Muscle of leg (tissue), 16 donors: ENCODE data around the gene PCDHGA4. TPM values are rescaled to one million over a fixed set of nuclear protein-coding genes. Genes with fewer than 3 reads are reported as not detected.
"Not testable (repeated sequence)": the region's sequence is repeated elsewhere in the genome, so short reads cannot be mapped to it uniquely, and the experiment has no call there.

Source experiments
- DNase-seq: peaks from one replicate; pipeline ENCODE4 v3.0.0; 2013
- H3K27ac ChIP-seq: one replicate; pipeline ENCODE4 v1.5.1; 2013; ENCODE audit warnings: mild to moderate bottlenecking, low read length, control low read depth
- H3K27me3 ChIP-seq: one replicate; pipeline ENCODE4 v1.6.1; 2013; ENCODE audit warnings: low read length; ENCODE audit not compliant: control insufficient read depth, insufficient read depth
- H3K36me3 ChIP-seq: one replicate; pipeline ENCODE4 v1.6.1; 2013; ENCODE audit warnings: low read length; ENCODE audit not compliant: control insufficient read depth, insufficient read depth
- H3K4me1 ChIP-seq: one replicate; pipeline ENCODE4 v1.6.1; 2013; ENCODE audit warnings: low read length; ENCODE audit not compliant: control insufficient read depth, insufficient read depth
- H3K4me3 ChIP-seq: one replicate; pipeline ENCODE4 v1.5.1; 2013; ENCODE audit warnings: low read length, control low read depth
- H3K9me3 ChIP-seq: replicated peaks from 2 replicates; pipeline ENCODE4 v1.6.1; 2013; ENCODE audit warnings: low read depth, low read length; ENCODE audit not compliant: control insufficient read depth
- WGBS: methylation state at CpG from one replicate; pipeline ENCODE4 v1.1.5; 2013; ENCODE audit warnings: missing lambda C conversion rate; ENCODE audit not compliant: insufficient coverage; 5-methylcytosine and 5-hydroxymethylcytosine counted together
- long read RNA-seq, 11 donors: transcript quantifications; one replicate each; lab custom pipeline, GENCODE V29; 2026
- polyA plus RNA-seq, 8 donors: library from polyadenylated mRNA; unstranded; fragments of 120-200 nt; gene quantifications; one replicate each; pipeline versions ENCODE4 v1.2.1 to v1.2.3, GENCODE V29; 2013; ENCODE audit warnings: inconsistent platforms in 1 of 8, low replicate concordance in 1 of 8; ENCODE audit not compliant: insufficient read length in 8 of 8, insufficient read depth in 1 of 8
- total RNA-seq: library from RNA; stranded (reverse); fragments of 120-200 nt; gene quantifications from one replicate; pipeline ENCODE4 v1.2.4, GENCODE V29; 2013

The PCDHGA4 gene
- 1.8 TPM for total RNA-seq
- 1 to 10 TPM in 7 of 8 donors, under 1 TPM in 1; 0.71 to 2.2 (median 1.3) TPM for polyA plus RNA-seq
- long read RNA-seq, donor 1: 0 reads
- long read RNA-seq, donor 2: 0 reads
- long read RNA-seq, donor 3, full-length matches to known transcripts: 2 of 2 reads
- long read RNA-seq, donor 3, partial matches to known transcripts: 0 of 2 reads
- long read RNA-seq, donor 3, other reads (novel, unspliced or antisense): 0 of 2 reads
- long read RNA-seq, donor 4, full-length matches to known transcripts: 2 of 2 reads
- long read RNA-seq, donor 4, partial matches to known transcripts: 0 of 2 reads
- long read RNA-seq, donor 4, other reads (novel, unspliced or antisense): 0 of 2 reads
- long read RNA-seq, donor 5, partial matches to known transcripts: 0 of 1 reads
- long read RNA-seq, donor 5, other reads (novel, unspliced or antisense): 0 of 1 reads
- long read RNA-seq, donor 6, full-length matches to known transcripts: 1 of 1 reads
- long read RNA-seq, donor 6, partial matches to known transcripts: 0 of 1 reads
- long read RNA-seq, donor 6, other reads (novel, unspliced or antisense): 0 of 1 reads
- long read RNA-seq, donor 7: 0 reads
- long read RNA-seq, donor 8, partial matches to known transcripts: 0 of 1 reads
- long read RNA-seq, donor 8, other reads (novel, unspliced or antisense): 0 of 1 reads
- long read RNA-seq, donor 9: 0 reads
- long read RNA-seq, donor 10: 0 reads
- long read RNA-seq, donor 11: 0 reads

DNA sequence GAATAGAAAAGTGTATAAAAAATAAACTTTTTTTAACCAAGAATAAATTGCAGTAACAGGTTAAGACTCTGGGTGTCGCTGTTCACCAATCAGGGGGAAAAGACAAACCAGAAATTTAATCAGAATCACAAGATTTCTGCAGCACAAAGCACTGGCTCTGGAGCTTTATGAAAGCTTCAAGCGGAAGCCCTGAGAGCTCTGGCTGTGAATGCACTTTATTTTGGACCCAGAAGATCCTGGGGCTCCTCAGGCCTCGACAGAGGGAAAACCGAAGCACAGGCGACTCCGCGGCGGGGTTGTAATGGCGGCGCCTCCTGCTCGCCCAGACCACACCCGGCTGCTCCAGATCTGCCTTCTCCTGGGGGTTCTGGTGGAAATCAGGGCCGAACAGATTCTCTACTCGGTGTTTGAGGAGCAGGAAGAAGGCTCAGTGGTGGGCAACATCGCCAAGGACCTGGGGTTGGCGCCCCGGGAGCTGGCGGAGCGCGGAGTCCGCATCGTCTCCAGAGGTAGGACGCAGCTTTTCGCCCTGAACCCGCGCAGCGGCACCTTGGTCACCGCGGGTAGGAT lies at the start of gene PCDHGA4:
Gene PCDHGA4, plus strand, starts transcription at position 122 of the 570 bp plus-strand sequence. Its CDS starts 87 bp downstream, at position 209.
- no peak within 1 kb of the TSS for H3K4me3 ChIP-seq
- WGBS: 16% methylated on average over 29 of the region's 29 CpGs
- H3K9me3 ChIP-seq: peaks cover 59% of the 10 kb centered on the region

GRCh38 chr5:141306630-141307029 lies 48.2 kb upstream of the PCDHGA4 start:
- no CpG with 5 or more reads among the region's 1 CpG for WGBS
- DNase-seq: no peak
- Histone ChIP-seq H3K36me3 (no peaks in the 10 kb centered on the region), H3K4me1 (no peaks in the 10 kb centered on the region), H3K4me3 (no peak overlapping the region), H3K9me3 (peaks cover 69% of the 10 kb centered on the region), H3K27ac (no peak overlapping the region), H3K27me3 (no peaks in the 10 kb centered on the region)

More for the DNA sequence above, at the start of gene PCDHGA4:
- peaks cover 3% of the 10 kb centered on the region for H3K27me3 ChIP-seq
- peak; percentile 0 for DNase-seq
- no peaks in the 10 kb centered on the region for H3K36me3 ChIP-seq
- no peaks in the 10 kb centered on the region for H3K4me1 ChIP-seq
- H3K27ac ChIP-seq: no peak within 1 kb of the TSS

GRCh38 chr5:141313711-141314110 lies 41.1 kb upstream of the PCDHGA4 start:
- Histone ChIP-seq H3K36me3 (peaks cover 6% of the 10 kb centered on the region), H3K9me3 (peaks cover 66% of the 10 kb centered on the region), H3K27me3 (no peaks in the 10 kb centered on the region), H3K27ac (no peak overlapping the region), H3K4me3 (no peak overlapping the region), H3K4me1 (no peaks in the 10 kb centered on the region)
- DNase-seq: no peak

GRCh38 chr5:141316963-141317362 lies 37.9 kb upstream of the PCDHGA4 start:
- not testable (repeated sequence) for H3K4me3 ChIP-seq, H3K27me3 ChIP-seq, H3K4me1 ChIP-seq, H3K27ac ChIP-seq, DNase-seq
- no CpG with 5 or more reads among the region's 4 CpGs for WGBS
- Histone ChIP-seq H3K9me3 (peaks cover 67% of the 10 kb centered on the region), H3K36me3 (peaks cover 17% of the 10 kb centered on the region)

DNA sequence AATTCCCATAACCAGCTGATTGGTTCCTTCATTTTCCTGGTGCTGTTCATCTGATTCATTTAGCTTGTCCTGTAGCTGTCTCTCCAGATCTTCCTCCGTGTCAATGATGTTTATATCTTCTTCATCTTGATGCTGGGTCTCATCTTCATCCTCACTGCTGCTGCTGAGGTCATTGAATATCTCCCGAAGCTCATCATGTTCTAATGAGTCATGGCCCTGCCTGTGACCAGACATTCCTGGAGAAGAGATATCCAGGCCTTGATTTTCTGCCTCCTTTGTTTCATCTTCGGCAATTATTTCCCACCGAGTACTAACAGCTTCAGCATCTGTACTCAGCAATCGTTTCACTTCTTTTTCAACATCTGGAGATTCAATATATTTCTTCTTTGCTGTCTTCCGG lies 35.6 kb upstream of the PCDHGA4 start:
- no peaks in the 10 kb centered on the region for H3K27me3 ChIP-seq
- 94% methylated on average over 6 of the region's 6 CpGs for WGBS
- no peak overlapping the region for H3K27ac ChIP-seq
- H3K36me3 ChIP-seq: peaks cover 17% of the 10 kb centered on the region
- H3K4me1 ChIP-seq: peaks cover 5% of the 10 kb centered on the region
- DNase-seq: no peak
- no peak overlapping the region for H3K4me3 ChIP-seq
- peaks cover 63% of the 10 kb centered on the region for H3K9me3 ChIP-seq

GRCh38 chr5:141319699-141320098 lies 35.1 kb upstream of the PCDHGA4 start:
- H3K27ac ChIP-seq: peak overlapping the region; percentile 100
- peaks cover 17% of the 10 kb centered on the region for H3K36me3 ChIP-seq
- H3K4me3 ChIP-seq: peak overlapping the region; percentile 92
- DNase-seq: no peak
- peaks cover 58% of the 10 kb centered on the region for H3K9me3 ChIP-seq
- peaks cover 5% of the 10 kb centered on the region for H3K4me1 ChIP-seq
- WGBS: 75% methylated on average over 5 of the region's 5 CpGs
- no peaks in the 10 kb centered on the region for H3K27me3 ChIP-seq

- Histone ChIP-seq H3K36me3 (peaks cover 14% of the 10 kb centered on the region), H3K27me3 (no peaks in the 10 kb centered on the region), H3K4me3 (peak within 1 kb of the TSS; percentile 92), H3K27ac (peak within 1 kb of the TSS; percentile 100), H3K4me1 (peaks cover 5% of the 10 kb centered on the region), H3K9me3 (peaks cover 50% of the 10 kb centered on the region)
- DNase-seq: peak; percentile 97
- under 1% methylated on average over 53 of the region's 67 CpGs for WGBS
These were observed 34.3 kb upstream of the PCDHGA4 start, which contains the start of gene TAF7 for GRCh38 chr5:141320225-141321169. TSS of gene TAF7 (minus strand) at chr5:141320784. CDS start at chr5:141320044, 740 bp downstream.

DNA sequence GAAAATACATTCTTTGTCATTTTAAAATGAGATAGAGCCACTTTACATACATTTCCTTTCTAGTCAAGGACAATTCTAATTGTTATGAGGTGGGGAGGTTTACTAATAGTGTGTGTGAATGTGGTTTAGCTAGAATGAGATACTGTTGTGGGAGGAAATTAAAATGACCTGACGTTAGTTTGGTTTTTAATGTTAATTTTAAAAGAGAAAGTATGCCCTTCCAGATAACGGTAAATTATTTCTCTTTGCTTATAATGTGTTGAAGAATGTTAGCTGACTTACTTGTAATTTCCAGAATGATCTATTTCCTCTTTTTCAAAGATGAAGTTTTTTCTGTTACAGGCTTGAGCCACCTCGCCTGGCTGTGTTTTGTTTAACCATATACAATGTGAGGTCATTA lies 32.6 kb upstream of the PCDHGA4 start:
- DNase-seq: no peak
- H3K4me3 ChIP-seq: no peak overlapping the region
- WGBS: no CpG with 5 or more reads among the region's 3 CpGs
- no peaks in the 10 kb centered on the region for H3K27me3 ChIP-seq
- peaks cover 5% of the 10 kb centered on the region for H3K4me1 ChIP-seq
- peaks cover 14% of the 10 kb centered on the region for H3K36me3 ChIP-seq
- no peak overlapping the region for H3K27ac ChIP-seq
- peaks cover 40% of the 10 kb centered on the region for H3K9me3 ChIP-seq

- Histone ChIP-seq H3K27ac (no peak overlapping the region), H3K9me3 (peaks cover 35% of the 10 kb centered on the region), H3K4me1 (peaks cover under 1% of the 10 kb centered on the region), H3K27me3 (peaks cover 3% of the 10 kb centered on the region), H3K36me3 (no peaks in the 10 kb centered on the region), H3K4me3 (peak overlapping the region; percentile 6)
- DNase-seq: peak; percentile 51
- WGBS: 8% methylated on average over 17 of the region's 27 CpGs
These were observed 28.6 kb upstream of the PCDHGA4 start for GRCh38 chr5:141326088-141326854.
